ENCODE data around the gene FAM89B.
A peak's percentile ranks its signal among the peaks of the same experiment; 100 is the strongest.

Gene FAM89B

DNA sequence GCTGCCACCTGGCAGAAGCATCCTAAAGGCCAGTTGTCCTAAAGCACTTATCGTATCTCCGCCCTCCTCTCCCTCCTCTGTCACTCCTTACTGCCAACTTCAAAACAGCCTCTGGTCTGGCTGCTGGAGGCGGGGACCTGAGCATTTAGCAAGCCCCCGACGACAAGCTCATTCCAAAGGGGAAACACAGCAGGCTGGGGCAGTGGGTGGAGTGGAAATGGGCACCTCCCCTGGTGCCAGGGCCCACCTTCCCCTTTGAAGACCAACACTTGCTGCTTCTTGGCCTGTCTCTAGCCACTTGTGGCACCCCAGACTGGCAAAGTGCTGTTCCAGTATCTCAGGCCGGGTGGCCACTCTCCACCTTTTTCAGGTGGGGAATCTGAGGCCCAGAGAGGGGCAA is 38.1 kb downstream of the FAM89B start:
- FAIRE-seq (no peak), DNase-seq (ENCODE audit: low spot score) (no peak)

GRCh38 chr11:65611028-65611757 is 38.9 kb downstream of the FAM89B start:
- FAIRE-seq (no peak), DNase-seq (ENCODE audit: low spot score) (no peak)

GRCh38 chr11:65611758-65612603 is 39.6 kb downstream of the FAM89B start:
- DNase-seq (ENCODE audit: low spot score), result no peak
- FAIRE-seq, result no peak

GRCh38 chr11:65612691-65613090 is 40.4 kb downstream of the FAM89B start:
- DNase-seq (ENCODE audit: low spot score) (no peak), FAIRE-seq (no peak)

GRCh38 chr11:65613091-65613928 is 41.0 kb downstream of the FAM89B start:
- FAIRE-seq, result no peak
- DNase-seq (ENCODE audit: low spot score), result no peak

DNA sequence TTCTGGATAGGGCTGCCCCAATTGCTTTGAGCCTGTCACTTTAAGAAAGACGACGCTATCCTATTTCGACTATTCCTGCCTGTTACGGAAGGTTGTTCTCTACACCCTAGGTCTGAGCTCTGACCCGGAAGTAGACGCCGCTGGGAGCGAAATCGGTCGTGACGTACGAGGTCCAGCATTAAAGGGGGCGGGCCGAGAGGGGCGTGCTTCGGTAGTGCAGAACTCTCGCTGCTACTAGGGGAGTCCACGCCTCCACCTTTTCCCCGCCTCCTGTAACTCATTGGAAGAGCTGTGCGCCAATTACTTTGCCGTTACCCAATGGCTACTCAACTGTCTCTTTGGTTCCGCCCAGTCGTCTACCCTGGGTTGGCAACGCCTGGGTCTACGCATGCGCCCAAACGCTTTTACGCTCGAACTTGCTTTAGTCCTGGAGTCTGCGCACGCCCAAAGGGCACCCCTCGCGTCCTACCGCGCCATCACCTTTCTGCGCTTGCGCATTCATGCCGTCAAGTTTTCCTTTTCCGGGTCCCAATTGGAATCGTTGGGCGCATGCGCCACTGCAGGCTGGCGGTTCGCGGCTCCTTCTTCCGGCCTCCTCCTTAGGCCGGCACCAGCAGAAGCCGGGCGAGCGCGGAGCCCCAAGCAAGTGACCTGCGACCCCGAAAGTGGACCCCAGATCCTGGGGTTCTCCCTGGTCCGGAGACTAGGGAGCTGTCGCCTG is 43.1 kb downstream of the FAM89B start, which contains the start of gene PCNX3:
Gene PCNX3 (plus strand): TSS at position 548 of the 721 bp plus-strand sequence. CDS start 536 bp downstream, outside the sequence.
- DNase-seq (ENCODE audit: low spot score) (peak; percentile 100), FAIRE-seq (peak; percentile 94)

DNA sequence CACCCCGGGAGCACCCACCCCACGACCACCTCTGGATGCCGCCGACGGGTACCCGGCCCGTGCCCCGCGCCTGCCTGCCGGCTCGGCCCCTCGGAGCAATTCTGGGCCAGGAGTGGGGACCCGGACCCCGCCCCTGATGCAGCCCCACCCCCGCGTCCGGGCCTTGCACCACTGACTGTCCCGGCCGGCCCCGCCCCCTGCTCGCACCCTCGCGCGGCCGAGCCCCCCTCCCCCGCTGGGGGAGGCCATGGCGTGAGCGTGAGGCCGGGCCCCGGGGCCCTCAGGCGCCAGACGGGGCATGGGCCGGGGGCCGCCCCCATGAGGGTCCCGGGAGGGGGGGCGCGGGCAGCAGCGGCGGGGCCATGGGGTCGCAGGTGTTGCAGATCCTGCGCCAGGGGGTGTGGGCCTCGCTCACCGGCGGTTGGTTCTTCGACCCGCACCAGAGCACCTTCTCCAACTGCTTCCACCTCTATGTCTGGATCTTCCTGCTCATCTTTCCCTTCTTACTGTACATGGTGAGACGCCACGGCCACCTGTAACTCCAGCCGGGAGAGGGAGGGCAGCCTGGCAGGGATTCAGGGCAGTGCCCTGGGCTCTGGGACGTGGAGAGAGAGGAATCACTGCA is 43.7 kb downstream of the FAM89B start:
- DNase-seq (ENCODE audit: low spot score) (peak; percentile 62), FAIRE-seq (no peak)

- DNase-seq (ENCODE audit: low spot score) (no peak), FAIRE-seq (no peak)
These were observed 44.2 kb downstream of the FAM89B start for GRCh38 chr11:65616575-65617001.

- FAIRE-seq (no peak), DNase-seq (ENCODE audit: low spot score) (no peak)
These were observed 45.0 kb downstream of the FAM89B start for GRCh38 chr11:65617136-65617850.

- FAIRE-seq, result no peak
- DNase-seq (ENCODE audit: low spot score), result no peak
These were observed 45.8 kb downstream of the FAM89B start for GRCh38 chr11:65617990-65618751.

- DNase-seq (ENCODE audit: low spot score), result no peak
- no peak for FAIRE-seq
These were observed 46.4 kb downstream of the FAM89B start for GRCh38 chr11:65618763-65619162.

DNA sequence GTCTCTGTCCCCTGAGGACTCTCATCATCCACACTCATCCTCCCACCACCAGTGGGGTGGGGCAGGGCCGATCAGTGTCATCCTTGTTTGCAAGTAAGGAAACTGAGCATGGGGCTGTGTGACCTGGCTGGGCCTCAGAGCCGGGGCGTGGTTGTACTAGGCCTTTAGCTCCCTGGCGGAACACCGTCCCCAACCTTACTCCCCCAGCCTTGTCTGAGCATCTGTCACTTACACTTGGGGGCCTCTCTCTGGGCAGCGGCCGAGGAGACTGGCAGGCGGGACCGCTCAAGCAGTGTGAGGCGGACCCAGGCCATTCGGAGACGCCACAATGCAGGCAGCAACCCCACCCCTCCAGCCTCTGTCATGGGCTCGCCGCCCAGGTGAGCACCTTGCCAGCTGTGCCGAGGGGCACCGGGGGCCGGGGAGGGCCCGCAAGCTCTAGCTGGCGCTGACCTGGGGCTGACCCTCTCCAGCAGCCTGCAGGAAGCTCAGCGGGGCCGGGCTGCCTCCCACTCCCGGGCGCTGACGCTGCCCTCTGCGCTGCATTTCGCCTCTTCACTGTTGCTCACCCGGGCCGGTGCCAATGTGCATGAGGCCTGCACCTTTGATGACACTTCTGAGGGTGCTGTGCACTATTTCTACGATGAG is 47.1 kb downstream of the FAM89B start:
- DNase-seq (ENCODE audit: low spot score) (no peak), FAIRE-seq (no peak)

- FAIRE-seq (no peak), DNase-seq (ENCODE audit: low spot score) (no peak)
These were observed 48.3 kb downstream of the FAM89B start for GRCh38 chr11:65620666-65621065.

DNA sequence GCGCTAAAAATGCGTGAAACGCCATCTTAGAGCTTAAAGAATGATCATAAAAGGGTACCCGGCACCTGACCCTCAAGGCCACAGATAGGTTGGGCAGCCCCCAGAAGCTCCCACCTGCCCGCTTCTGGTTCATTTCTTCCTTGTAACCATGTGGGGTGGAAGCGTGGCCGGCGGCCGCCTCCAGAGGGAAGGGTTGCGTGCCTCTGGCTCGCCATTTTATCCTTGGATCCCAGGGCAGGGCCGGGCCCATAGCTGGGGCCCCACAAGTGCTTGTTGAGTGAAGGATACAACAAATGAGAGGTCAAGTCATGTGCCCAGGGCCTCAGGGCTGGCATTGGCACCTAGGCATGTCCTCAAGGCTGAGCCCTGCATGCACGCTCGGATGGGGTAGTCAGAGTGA is 49.1 kb downstream of the FAM89B start:
- FAIRE-seq (no peak), DNase-seq (ENCODE audit: low spot score) (no peak)

DNA sequence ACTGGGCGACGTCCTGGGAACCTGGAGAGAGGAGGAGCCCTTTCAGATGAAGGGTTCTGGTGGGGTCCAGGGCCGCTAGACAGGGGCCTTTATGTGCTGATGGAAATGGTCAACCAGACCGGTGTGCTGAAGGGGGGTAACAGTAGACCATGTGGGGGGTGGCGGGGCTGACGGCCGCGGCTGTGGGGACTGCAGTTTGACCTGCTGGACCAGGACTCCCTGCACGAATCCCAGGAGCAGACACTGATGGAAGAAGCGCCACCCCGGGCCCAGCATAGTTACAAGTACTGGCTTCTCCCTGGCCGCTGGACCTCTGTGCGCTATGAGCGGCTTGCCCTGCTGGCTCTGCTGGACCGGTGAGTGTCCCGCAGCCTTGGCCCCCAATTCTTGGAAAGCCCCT is 49.7 kb downstream of the FAM89B start:
- DNase-seq (ENCODE audit: low spot score) (no peak), FAIRE-seq (no peak)

GRCh38 chr11:65623177-65623576 is 50.8 kb downstream of the FAM89B start:
- no peak for DNase-seq (ENCODE audit: low spot score)
- FAIRE-seq, result no peak

All from urothelium cell line (cell line).